GM12878 (cell line): ENCODE measurements around the gene FANCF.

Experiments
- BMI1 ChIP-seq: fragments of 450-650 bp; IDR thresholded peaks from 2 replicates; pipeline ENCODE4 v1.6.1; 2016; ENCODE audit warnings: mild to moderate bottlenecking, moderate library complexity, borderline replicate concordance
- CEBPZ ChIP-seq: fragments of 150-350 bp; IDR thresholded peaks from 2 replicates; pipeline ENCODE4 v1.6.1; 2016; ENCODE audit warnings: low read depth, low read length
- CTCF ChIP-seq, 3 experiments: IDR thresholded peaks in 2 of 3; conservative IDR thresholded peaks in 1 of 3; 2 replicates each; pipeline ENCODE4 v1.5.1; 2011; ENCODE audit warnings: low read depth in 3 of 3, low read length in 3 of 3, mild to moderate bottlenecking in 3 of 3, control low read depth in 2 of 3, moderate library complexity in 2 of 3, inconsistent platforms in 1 of 3, mixed read lengths in 1 of 3; ENCODE audit not compliant: control insufficient read depth in 2 of 3, insufficient read depth in 1 of 3; ENCODE audit errors: extremely low read depth in 1 of 3
- ELK1 ChIP-seq: IDR thresholded peaks from 2 replicates; pipeline ENCODE4 v1.6.1; 2012; ENCODE audit warnings: low read depth, low read length, improper control_type of control experiment
- JUNB ChIP-seq: IDR thresholded peaks from 2 replicates; pipeline ENCODE4 v1.6.1; 2016; ENCODE audit warnings: antibody characterized with exemption, mild to moderate bottlenecking
- POLR2A ChIP-seq: IDR thresholded peaks from 2 replicates; pipeline ENCODE4 v1.6.1; 2011; ENCODE audit warnings: low read depth, mild to moderate bottlenecking, low read length
- RAD21 ChIP-seq: IDR thresholded peaks from 2 replicates; pipeline ENCODE4 v1.6.1; 2011; ENCODE audit warnings: mild to moderate bottlenecking, low read depth, low read length, moderate library complexity; ENCODE audit not compliant: insufficient read depth
- REST ChIP-seq: IDR thresholded peaks from 2 replicates; pipeline ENCODE4 v1.6.1; 2012; ENCODE audit warnings: mild to moderate bottlenecking, low read depth, low read length
- SIN3A ChIP-seq: IDR thresholded peaks from 2 replicates; pipeline ENCODE4 v1.6.1; 2012; ENCODE audit warnings: low read depth, low read length, improper control_type of control experiment
- SREBF2 ChIP-seq: IDR thresholded peaks from 2 replicates; pipeline ENCODE4 v1.6.1; 2012; ENCODE audit warnings: mild to moderate bottlenecking, low read length
- YY1 ChIP-seq: IDR thresholded peaks from 2 replicates; pipeline ENCODE4 v1.6.1; 2011; ENCODE audit warnings: low read depth, mild to moderate bottlenecking, low read length
- ZBTB33 ChIP-seq: fragments of 450-650 bp; IDR thresholded peaks from 2 replicates; pipeline ENCODE4 v1.6.1; 2017; ENCODE audit warnings: mild to moderate bottlenecking

- no peak for TF ChIP-seq RAD21
- no peak for TF ChIP-seq YY1
- no peak for TF ChIP-seq JUNB
- TF ChIP-seq CTCF (IDR thresholded peaks at IDR 0.05 in 2 of 3, conservative IDR thresholded peaks at IDR 0.05 in 1 of 3; ENCODE audit: control insufficient read depth in 2 of 3, extremely low read depth in 1 of 3, insufficient read depth in 1 of 3, low read depth in 3 of 3, low read length in 3 of 3), result no peak
- no peak for TF ChIP-seq ELK1
- no peak for TF ChIP-seq ZBTB33
- no peak for TF ChIP-seq POLR2A
- TF ChIP-seq CEBPZ, result no peak
- no peak for TF ChIP-seq REST
- no peak for TF ChIP-seq SIN3A
- no peak for TF ChIP-seq BMI1
- no peak for TF ChIP-seq SREBF2
Observed at GRCh38 chr11:22617868-22618267, 7.8 kb downstream of the FANCF start.
